H9 (cell line): ENCODE data around the gene STK35. TPM values are rescaled to one million over a fixed set of nuclear protein-coding genes. Genes with fewer than 3 reads are reported as not detected.
A peak's percentile ranks its signal among the peaks of the same experiment; 100 is the strongest.

ENCODE experiments used
- DNase-seq: peaks from one replicate; pipeline ENCODE4 v3.0.0-alpha.2; 2017
- H2AFZ ChIP-seq: one replicate; pipeline ENCODE4 v1.6.1; 2013; ENCODE audit warnings: mild to moderate bottlenecking, low read length, control low read depth, moderate library complexity
- H2AK5ac ChIP-seq: 2 replicates; pipeline ENCODE4 v1.6.1; 2013; ENCODE audit warnings: low read length, control low read depth, mixed read lengths; ENCODE audit not compliant: insufficient read length
- H2BK120ac ChIP-seq: one replicate; pipeline ENCODE4 v1.6.1; 2013; ENCODE audit warnings: low read depth, mild to moderate bottlenecking, low read length, control low read depth, inconsistent platforms; ENCODE audit not compliant: poor library complexity, severe bottlenecking
- H2BK12ac ChIP-seq: 2 replicates; pipeline ENCODE4 v1.6.1; 2013; ENCODE audit warnings: low read length, control low read depth, mixed read lengths, low read depth; ENCODE audit not compliant: insufficient read length
- H2BK15ac ChIP-seq: 2 replicates; pipeline ENCODE4 v1.6.1; 2013; ENCODE audit warnings: low read depth, low read length, control low read depth
- H2BK20ac ChIP-seq: one replicate; pipeline ENCODE4 v1.6.1; 2013; ENCODE audit warnings: low read depth, mild to moderate bottlenecking, low read length, control low read depth, inconsistent platforms; ENCODE audit not compliant: poor library complexity, severe bottlenecking
- H2BK5ac ChIP-seq: 2 replicates; pipeline ENCODE4 v1.6.1; 2013; ENCODE audit warnings: low read length, control low read depth, mixed read lengths; ENCODE audit not compliant: insufficient read length
- H3K14ac ChIP-seq: 2 replicates; pipeline ENCODE4 v1.6.1; 2013; ENCODE audit warnings: low read length, control low read depth; ENCODE audit not compliant: insufficient read depth
- H3K18ac ChIP-seq: 2 replicates; pipeline ENCODE4 v1.6.1; 2013; ENCODE audit warnings: low read depth, mild to moderate bottlenecking, mixed read lengths, low read length, control low read depth; ENCODE audit not compliant: insufficient read length
- H3K23ac ChIP-seq: 2 replicates; pipeline ENCODE4 v1.6.1; 2013; ENCODE audit warnings: low read length, control low read depth, mixed read lengths, low read depth; ENCODE audit not compliant: insufficient read length
- H3K23me2 ChIP-seq: 2 replicates; pipeline ENCODE4 v1.6.1; 2013; ENCODE audit warnings: low read depth, mild to moderate bottlenecking, mixed read lengths, low read length, control low read depth; ENCODE audit not compliant: insufficient read length, poor library complexity, severe bottlenecking
- H3K27ac ChIP-seq: 2 replicates; pipeline ENCODE4 v1.5.1; 2013; ENCODE audit warnings: low read length, control low read depth, mixed read lengths, low read depth; ENCODE audit not compliant: insufficient read length
- H3K27me3 ChIP-seq: 2 replicates; pipeline ENCODE4 v1.6.1; 2013; ENCODE audit warnings: low read length, control low read depth, inconsistent platforms; ENCODE audit not compliant: insufficient read depth
- H3K4ac ChIP-seq: 2 replicates; pipeline ENCODE4 v1.6.1; 2013; ENCODE audit warnings: low read depth, mild to moderate bottlenecking, control low read depth, inconsistent platforms, low read length, moderate library complexity
- H3K4me1 ChIP-seq: 2 replicates; pipeline ENCODE4 v1.6.1; 2013; ENCODE audit warnings: low read length, control low read depth, inconsistent platforms; ENCODE audit not compliant: insufficient read depth
- H3K4me2 ChIP-seq: 2 replicates; pipeline ENCODE4 v1.6.1; 2013; ENCODE audit warnings: low read length, control low read depth, mixed read lengths; ENCODE audit not compliant: insufficient read length, insufficient read depth
- H3K56ac ChIP-seq: 2 replicates; pipeline ENCODE4 v1.6.1; 2013; ENCODE audit warnings: low read depth, mild to moderate bottlenecking, mixed read lengths, low read length, control low read depth; ENCODE audit not compliant: insufficient read length
- H3K79me1 ChIP-seq: 2 replicates; pipeline ENCODE4 v1.6.1; 2013; ENCODE audit warnings: low read depth, mild to moderate bottlenecking, moderate library complexity, low read length, control low read depth, inconsistent platforms; ENCODE audit not compliant: insufficient read depth, poor library complexity, severe bottlenecking
- H3K79me2 ChIP-seq: 2 replicates; pipeline ENCODE4 v1.6.1; 2013; ENCODE audit warnings: low read length, control low read depth, inconsistent platforms; ENCODE audit not compliant: insufficient read depth
- H3K9ac ChIP-seq: 2 replicates; pipeline ENCODE4 v1.6.1; 2013; ENCODE audit warnings: low read length, control low read depth, mixed read lengths; ENCODE audit not compliant: insufficient read length; ENCODE audit errors: extremely low read depth
- H3K9me3 ChIP-seq: one replicate; pipeline ENCODE4 v1.6.1; 2013; ENCODE audit warnings: low read depth, low read length, inconsistent platforms; ENCODE audit not compliant: control insufficient read depth
- H3T11ph ChIP-seq: one replicate; pipeline ENCODE4 v1.6.1; 2013; ENCODE audit warnings: mild to moderate bottlenecking, low read length, control low read depth, inconsistent platforms
- H4K20me1 ChIP-seq: one replicate; pipeline ENCODE4 v1.6.1; 2013; ENCODE audit not compliant: control insufficient read depth, insufficient read length, insufficient read depth
- H4K5ac ChIP-seq: 2 replicates; pipeline ENCODE4 v1.6.1; 2013; ENCODE audit warnings: low read depth, mild to moderate bottlenecking, mixed read lengths, low read length, control low read depth; ENCODE audit not compliant: insufficient read length
- H4K8ac ChIP-seq: replicated peaks from 2 replicates; pipeline ENCODE4 v1.6.1; 2013; ENCODE audit warnings: low read length, control low read depth, mixed read lengths, low read depth; ENCODE audit not compliant: insufficient read length
- H4K91ac ChIP-seq: 2 replicates; pipeline ENCODE4 v1.6.1; 2013; ENCODE audit warnings: low read depth, mild to moderate bottlenecking, moderate library complexity, mixed read lengths, low read length, control low read depth; ENCODE audit not compliant: insufficient read length
- H3K27ac Mint-ChIP-seq, 3 experiments: 2 replicates in 2 of 3; 3 replicates in 1 of 3; pipeline ENCODE4 v1.8.0; 2020 to 2021; ENCODE audit warnings: mixed read lengths in 3 of 3, mild to moderate bottlenecking in 1 of 3, moderate library complexity in 1 of 3
- H3K27me3 Mint-ChIP-seq: 2 replicates; pipeline ENCODE4 v1.8.0; 2021; ENCODE audit warnings: low read depth, mild to moderate bottlenecking, moderate library complexity, mixed read lengths
- H3K36me3 Mint-ChIP-seq, 3 experiments: 2 replicates in 2 of 3; 3 replicates in 1 of 3; pipeline ENCODE4 v1.8.0; 2020 to 2021; ENCODE audit warnings: low read depth in 3 of 3, mixed read lengths in 3 of 3; ENCODE audit not compliant: insufficient read depth in 1 of 3
- H3K4me1 Mint-ChIP-seq, 2 experiments: 2 replicates each; pipeline ENCODE4 v1.8.0; 2020; ENCODE audit warnings: mixed read lengths in 2 of 2
- H3K4me3 Mint-ChIP-seq, 2 experiments: 2 replicates in 1 of 2; 3 replicates in 1 of 2; pipeline ENCODE4 v1.8.0; 2020 to 2021; ENCODE audit warnings: mild to moderate bottlenecking in 2 of 2, mixed read lengths in 2 of 2, moderate library complexity in 1 of 2
- H3K9me3 Mint-ChIP-seq, 2 experiments: 2 replicates in 1 of 2; 3 replicates in 1 of 2; pipeline ENCODE4 v1.8.0; 2020; ENCODE audit warnings: mild to moderate bottlenecking in 2 of 2, mixed read lengths in 2 of 2, moderate library complexity in 1 of 2
- WGBS: extraction: QIAGEN DNeasy Blood & Tissue Kit; methylation state at CpG from one replicate; pipeline ENCODE4 v1.1.7; 2013; ENCODE audit warnings: missing lambda C conversion rate, low lambda C conversion rate, mixed read lengths; ENCODE audit not compliant: insufficient read length; ENCODE audit errors: extremely low coverage; 5-methylcytosine and 5-hydroxymethylcytosine counted together
- total RNA-seq: library from RNA; stranded (reverse); gene quantifications from 2 replicates; pipeline ENCODE4 v1.2.1, GENCODE V29; 2021
- TF ChIP-seq, protein P1 (sequence below): fragments of 200-600 bp; sonication (generic); conservative IDR thresholded peaks from 3 replicates; pipeline ENCODE4 v1.8.0; 2021; ENCODE audit warnings: antibody characterized with exemption, mild to moderate bottlenecking

Gene STK35
- total RNA-seq, 1 experiment from 2014 or later = 66.2 TPM

- H3K27ac Mint-ChIP-seq = no peak overlapping the region
Observed at GRCh38 chr20:2164966-2165365, 63.3 kb downstream of the STK35 start.

More at GRCh38 chr20:2164966-2165365, 63.3 kb downstream of the STK35 start:
- Histone ChIP-seq H3K79me1 (no peaks in the 10 kb centered on the region), H3K14ac (no peak overlapping the region), H3K79me2 (no peaks in the 10 kb centered on the region), H3K27ac (no peak overlapping the region), H3K23ac (no peak overlapping the region), H3K4me2 (no peak overlapping the region), H4K5ac (no peak overlapping the region), H3K9ac (no peak overlapping the region), H2BK120ac (no peak overlapping the region), H4K20me1 (no peaks in the 10 kb centered on the region), H3K9me3 (no peaks in the 10 kb centered on the region), H2BK15ac (no peak overlapping the region), H2BK20ac (no peak overlapping the region), H3K27me3 (no peaks in the 10 kb centered on the region), H2BK5ac (no peak overlapping the region), H3K23me2 (no peaks in the 10 kb centered on the region), H3K4ac (no peak overlapping the region), H3K18ac (no peak overlapping the region), H2AK5ac (no peak overlapping the region), H4K8ac (no peak overlapping the region), H2BK12ac (no peak overlapping the region), H2AFZ (no peak overlapping the region), H4K91ac (no peak overlapping the region), H3T11ph (no peak overlapping the region), H3K4me1 (no peaks in the 10 kb centered on the region), H3K56ac (no peak overlapping the region)
- no peak overlapping the region for H3K4me3 Mint-ChIP-seq
- peaks cover 0 to 3% of the 10 kb centered on the region in 2 experiments; a peak in 1 of 4 replicates for H3K4me1 Mint-ChIP-seq
- TF ChIP-seq, protein P1, sequence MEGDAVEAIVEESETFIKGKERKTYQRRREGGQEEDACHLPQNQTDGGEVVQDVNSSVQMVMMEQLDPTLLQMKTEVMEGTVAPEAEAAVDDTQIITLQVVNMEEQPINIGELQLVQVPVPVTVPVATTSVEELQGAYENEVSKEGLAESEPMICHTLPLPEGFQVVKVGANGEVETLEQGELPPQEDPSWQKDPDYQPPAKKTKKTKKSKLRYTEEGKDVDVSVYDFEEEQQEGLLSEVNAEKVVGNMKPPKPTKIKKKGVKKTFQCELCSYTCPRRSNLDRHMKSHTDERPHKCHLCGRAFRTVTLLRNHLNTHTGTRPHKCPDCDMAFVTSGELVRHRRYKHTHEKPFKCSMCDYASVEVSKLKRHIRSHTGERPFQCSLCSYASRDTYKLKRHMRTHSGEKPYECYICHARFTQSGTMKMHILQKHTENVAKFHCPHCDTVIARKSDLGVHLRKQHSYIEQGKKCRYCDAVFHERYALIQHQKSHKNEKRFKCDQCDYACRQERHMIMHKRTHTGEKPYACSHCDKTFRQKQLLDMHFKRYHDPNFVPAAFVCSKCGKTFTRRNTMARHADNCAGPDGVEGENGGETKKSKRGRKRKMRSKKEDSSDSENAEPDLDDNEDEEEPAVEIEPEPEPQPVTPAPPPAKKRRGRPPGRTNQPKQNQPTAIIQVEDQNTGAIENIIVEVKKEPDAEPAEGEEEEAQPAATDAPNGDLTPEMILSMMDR = no peak
- H3K36me3 Mint-ChIP-seq = no peaks in the 10 kb centered on the region
- peaks cover 12% of the 10 kb centered on the region for H3K27me3 Mint-ChIP-seq
- WGBS = no CpG with 5 or more reads among the region's 16 CpGs
- peak; percentile 23 for DNase-seq
- no peaks in the 10 kb centered on the region for H3K9me3 Mint-ChIP-seq
